HG03460 (cell line): ENCODE data around the gene PLIN1.

Experiments used
- ATAC-seq: cut with Tn5 transposase; IDR thresholded peaks from one replicate; pipeline ENCODE4 v1.9.1; 2021; ENCODE audit not compliant: unreplicated experiment

PLIN1 gene

GRCh38 chr15:89672221-89673164 is 6.7 kb downstream of the PLIN1 start:
- no peak for ATAC-seq

GRCh38 chr15:89671687-89672086 is 7.5 kb downstream of the PLIN1 start:
- no peak for ATAC-seq

GRCh38 chr15:89670971-89671560 is 8.1 kb downstream of the PLIN1 start:
- no peak for ATAC-seq

- no peak for ATAC-seq
These were observed 9.2 kb downstream of the PLIN1 start for GRCh38 chr15:89669941-89670340.

GRCh38 chr15:89669309-89669865 is 9.8 kb downstream of the PLIN1 start:
- ATAC-seq: no peak

- ATAC-seq: no peak
These were observed 11.0 kb downstream of the PLIN1 start for GRCh38 chr15:89668171-89668570.

- no peak for ATAC-seq
These were observed 11.5 kb downstream of the PLIN1 start for GRCh38 chr15:89667706-89667960.

- ATAC-seq: no peak
These were observed 12.1 kb downstream of the PLIN1 start for GRCh38 chr15:89666858-89667705.

GRCh38 chr15:89666184-89666857 is 12.8 kb downstream of the PLIN1 start:
- no peak for ATAC-seq

- ATAC-seq: no peak
These were observed 13.6 kb downstream of the PLIN1 start for GRCh38 chr15:89665449-89666181.

- no peak for ATAC-seq
These were observed 14.5 kb downstream of the PLIN1 start for GRCh38 chr15:89664441-89665350.

GRCh38 chr15:89662893-89663626 is 16.1 kb downstream of the PLIN1 start:
- no peak for ATAC-seq

GRCh38 chr15:89660556-89660955 is 18.6 kb downstream of the PLIN1 start:
- no peak for ATAC-seq

- no peak for ATAC-seq
These were observed 19.9 kb downstream of the PLIN1 start for GRCh38 chr15:89659295-89659694.

GRCh38 chr15:89657686-89658200 is 21.4 kb downstream of the PLIN1 start:
- no peak for ATAC-seq

GRCh38 chr15:89656116-89656815 is 22.9 kb downstream of the PLIN1 start:
- ATAC-seq: no peak
